ENCODE results near the gene DUS3L. TPM values are rescaled to one million over a fixed set of nuclear protein-coding genes. Genes with fewer than 3 reads are reported as not detected.

The DUS3L gene
- total and polyA plus RNA-seq, 2 donors (not counting 3 experiments of a cell fraction or from before 2014, with no cell fraction given): 25.8 to 38.9 TPM

GRCh38 chr19:5799247-5800241 lies 8.6 kb upstream of the DUS3L start:
- POLR2A ChIA-PET: no interaction called here
- H3K27ac ChIP-seq (ENCODE audit: insufficient read depth, low read depth, low read length): no peak overlapping the region

More at GRCh38 chr19:5799247-5800241, 8.6 kb upstream of the DUS3L start:
- Histone ChIP-seq H2AFZ (ENCODE audit: low read depth, low read length) (no peak overlapping the region), H3K4me2 (ENCODE audit: insufficient read depth, low read length) (no peak overlapping the region), H3K36me3 (ENCODE audit: control insufficient read depth in 2 of 2, extremely low read depth in 1 of 2, insufficient read depth in 2 of 2, low read length in 2 of 2) (no peaks in the 10 kb centered on the region), H3K27me3 (ENCODE audit: control insufficient read depth in 2 of 2, insufficient read depth in 2 of 2, low read length in 2 of 2) (no peaks in the 10 kb centered on the region), H3K4me3 (replicated peaks in 1 of 3; ENCODE audit: insufficient read depth in 1 of 3, low read depth in 1 of 3, low read length in 3 of 3) (no peak overlapping the region), H3K9ac (replicated peaks; ENCODE audit: extremely low read depth, insufficient read depth, low read length) (no peak overlapping the region), H3K79me2 (ENCODE audit: control insufficient read depth, insufficient read depth, low read length) (no peaks in the 10 kb centered on the region), H4K20me1 (replicated peaks; ENCODE audit: control insufficient read depth, extremely low read depth, insufficient read depth, low read length) (no peaks in the 10 kb centered on the region), H3K4me1 (ENCODE audit: control insufficient read depth, extremely low read depth, insufficient read depth, low read length) (peaks cover 5% of the 10 kb centered on the region), H3K9me3 (replicated peaks; ENCODE audit: control insufficient read depth, insufficient read depth, low read length) (no peaks in the 10 kb centered on the region), H3K9me1 (replicated peaks; ENCODE audit: control insufficient read depth, extremely low read depth, insufficient read depth, low read length) (peaks cover 2% of the 10 kb centered on the region)
- intact Hi-C loops (cut with micrococcal nuclease): loop anchor here (10.0 kb wide), 1 partner anchor 185 kb away; no protein-coding TSS in a partner anchor
- TF ChIP-seq CTCF (IDR thresholded peaks at IDR 0.05; ENCODE audit: extremely low read depth in 1 of 2, insufficient read depth in 1 of 2, low read depth in 1 of 2, low read length in 2 of 2): no peak
- TF ChIP-seq EZH2 (IDR thresholded peaks at IDR 0.05; ENCODE audit: borderline replicate concordance, low read depth, low read length, severe bottlenecking): peak; percentile 45
- TF ChIP-seq GATA2 (IDR thresholded peaks at IDR 0.05; ENCODE audit: insufficient read depth, insufficient read length, low read depth, low read length): peak; percentile 24
- dilution Hi-C loops (cut with MboI; ENCODE audit: extremely low pct_ligation_motif_present, low sequenced_read_pairs): no loop called here
- peak; percentile 46 for DNase-seq (ENCODE audit: low read depth, low spot score)
- FAIRE-seq: no peak
- CTCF ChIA-PET: interaction anchor here (0.6 kb wide), 1 partner anchor 8 kb away, joined by 3 read pairs; the partner anchor contains the start of gene DUS3L
- BruUV-seq (replicated peaks): no TSS peak

Data from endothelial cell of umbilical vein (primary cell).